SK-N-SH (cell line): ENCODE measurements around the gene PSMD1. TPM values are rescaled to one million over a fixed set of nuclear protein-coding genes. Genes with fewer than 3 reads are reported as not detected.

Experiments
- CTCF ChIA-PET: fragments of 300-600, 350-600 bp; formaldehyde crosslinking; extraction: SDS; loops from one replicate; lab custom pipeline; 2021; lab: Yijun Ruan, JAX
- POLR2A ChIA-PET: fragments of 350-600 bp; sonication (Branson Sonifier 250); formaldehyde crosslinking; extraction: SDS; loops from one replicate; lab custom pipeline; 2020; ENCODE audit warnings: antibody characterized with exemption, inconsistent platforms; lab: Yijun Ruan, JAX
- DNase-seq: peaks from one replicate; pipeline ENCODE4 v3.0.0; 2012
- H2AFZ ChIP-seq: fragments of 200-600 bp; sonication (generic); 2 replicates; pipeline ENCODE4 v1.8.1; 2016; ENCODE audit warnings: antibody characterized with exemption, mild to moderate bottlenecking, low read depth
- H3F3A ChIP-seq: fragments of 200-600 bp; sonication (generic); replicated peaks from 2 replicates; pipeline ENCODE3; 2016; ENCODE audit warnings: antibody characterized with exemption, mild to moderate bottlenecking; ENCODE audit not compliant: insufficient read depth
- H3K27ac ChIP-seq, 2 experiments: fragments of 200-500 bp in 1 of 2; fragments of 200-600 bp in 1 of 2; sonication (Bioruptor generic) in 1 of 2; sonication (generic), shearing (Covaris generic) in 1 of 2; 2 replicates each; pipeline versions ENCODE4 v1.5.1 to v1.6.1; 2014 to 2016; ENCODE audit warnings: low read depth in 2 of 2, inconsistent platforms in 1 of 2, low read length in 1 of 2, mild to moderate bottlenecking in 1 of 2, mixed read lengths in 1 of 2
- H3K27me3 ChIP-seq: fragments of 200-600 bp; sonication (generic), shearing (Covaris generic); 2 replicates; pipeline ENCODE4 v1.6.1; 2016; ENCODE audit warnings: mixed run types; ENCODE audit not compliant: insufficient read depth
- H3K36me3 ChIP-seq, 2 experiments: fragments of 200-500 bp in 1 of 2; fragments of 200-600 bp in 1 of 2; sonication (Bioruptor generic) in 1 of 2; sonication (generic) in 1 of 2; replicated peaks in 1 of 2; 2 replicates each; pipeline versions ENCODE3 to v1.5.1; 2014 to 2016; ENCODE audit warnings: low read length in 1 of 2, mild to moderate bottlenecking in 1 of 2; ENCODE audit not compliant: insufficient read depth in 2 of 2, control insufficient read depth in 1 of 2
- H3K4me1 ChIP-seq, 2 experiments: fragments of 200-500 bp in 1 of 2; fragments of 200-600 bp in 1 of 2; sonication (Bioruptor generic) in 1 of 2; sonication (generic), shearing (Covaris generic) in 1 of 2; 2 replicates each; pipeline versions ENCODE4 v1.5.1 to v1.6.1; 2014 to 2016; ENCODE audit warnings: low read depth in 1 of 2, low read length in 1 of 2, mixed run types in 1 of 2; ENCODE audit not compliant: insufficient read depth in 2 of 2, control insufficient read depth in 1 of 2
- H3K4me2 ChIP-seq: fragments of 200-600 bp; sonication (generic), shearing (Covaris generic); 2 replicates; pipeline ENCODE4 v1.6.1; 2017; ENCODE audit warnings: mixed run types
- H3K4me3 ChIP-seq, 2 experiments: fragments of 200-500 bp in 1 of 2; fragments of 200-600 bp in 1 of 2; sonication (Bioruptor generic) in 1 of 2; sonication (generic), shearing (Covaris generic) in 1 of 2; 2 replicates each; pipeline versions ENCODE4 v1.5.1 to v1.8.1; 2014 to 2016; ENCODE audit warnings: low read depth in 2 of 2, inconsistent platforms in 1 of 2, low read length in 1 of 2, mild to moderate bottlenecking in 1 of 2, mixed read lengths in 1 of 2, moderate library complexity in 1 of 2
- H3K79me2 ChIP-seq: fragments of 200-600 bp; sonication (generic); 2 replicates; pipeline ENCODE4 v1.8.1; 2017; ENCODE audit warnings: mild to moderate bottlenecking; ENCODE audit not compliant: insufficient read depth
- H3K9ac ChIP-seq: fragments of 200-600 bp; sonication (generic); 2 replicates; pipeline ENCODE4 v1.6.1; 2017; ENCODE audit warnings: mixed run types
- H3K9me2 ChIP-seq: fragments of 200-600 bp; sonication (generic); 2 replicates; pipeline ENCODE4 v1.6.1; 2017; ENCODE audit warnings: mixed run types
- H3K9me3 ChIP-seq: fragments of 200-600 bp; sonication (generic); 2 replicates; pipeline ENCODE4 v1.6.1; 2017; ENCODE audit warnings: mixed run types, mild to moderate bottlenecking, moderate library complexity
- H4K20me1 ChIP-seq: fragments of 200-600 bp; sonication (generic); 2 replicates; pipeline ENCODE4 v1.6.1; 2017; ENCODE audit warnings: mild to moderate bottlenecking, mixed run types; ENCODE audit not compliant: insufficient read depth
- FOSL2 ChIP-seq: IDR thresholded peaks from 2 replicates; pipeline ENCODE4 v1.4.0; 2012; ENCODE audit warnings: low read depth, mild to moderate bottlenecking, moderate library complexity, borderline replicate concordance
- JUND ChIP-seq: IDR thresholded peaks from 2 replicates; pipeline ENCODE4 v1.4.0; 2012
- MXI1 ChIP-seq: IDR thresholded peaks from 2 replicates; pipeline ENCODE4 v1.6.1; 2012; ENCODE audit warnings: mild to moderate bottlenecking, low read depth, low read length, improper control_type of control experiment
- PBX3 ChIP-seq: IDR thresholded peaks from 2 replicates; pipeline ENCODE4; 2012
- POLR2AphosphoS5 ChIP-seq: IDR thresholded peaks from 2 replicates; pipeline ENCODE4 v1.6.1; 2012; ENCODE audit warnings: low read depth, low read length
- REST ChIP-seq: IDR thresholded peaks from 2 replicates; pipeline ENCODE4 v1.6.1; 2012; ENCODE audit warnings: mild to moderate bottlenecking, low read depth, low read length, moderate library complexity
- TCF12 ChIP-seq: IDR thresholded peaks from 2 replicates; pipeline ENCODE4 v1.4.0; 2012
- USF1 ChIP-seq: IDR thresholded peaks from 2 replicates; pipeline ENCODE4 v1.4.0; 2012; ENCODE audit warnings: low read depth, borderline replicate concordance
- WGBS: methylation state at CpG from one replicate; pipeline ENCODE4 v1.1.6; 2017; ENCODE audit warnings: low lambda C conversion rate; 5-methylcytosine and 5-hydroxymethylcytosine counted together
- polyA plus RNA-seq, 3 experiments: library from polyadenylated mRNA; depleted of rRNA; stranded (reverse); fragments of >200 nt; gene quantifications; 2 replicates each; pipeline ENCODE4 v1.2.3, GENCODE V29; 2012

PSMD1 gene
- polyA plus RNA-seq, 1 of the 3 experiments (the other 2 are of a cell fraction) = 92.3 TPM

GRCh38 chr2:231068525-231069222, 12.0 kb downstream of the PSMD1 start:
- CTCF ChIA-PET = interaction anchor here (0.7 kb wide), 1 partner anchor 12 kb away, joined by 3 read pairs; the partner anchor contains the start of gene PSMD1
- POLR2A ChIA-PET = no interaction called here
- peak overlapping the region in 1 of 2 experiments; percentile 31; a peak in 2 of 4 replicates for H3K27ac ChIP-seq

More at GRCh38 chr2:231068525-231069222, 12.0 kb downstream of the PSMD1 start:
- DNase-seq = no peak
- no peak overlapping the region for H3K4me3 ChIP-seq
- peaks cover 63% of the 10 kb centered on the region for H3K79me2 ChIP-seq
- peaks cover 74 to 89% of the 10 kb centered on the region in 2 experiments for H3K36me3 ChIP-seq
- H3K9me2 ChIP-seq = no peaks in the 10 kb centered on the region
- no peak overlapping the region for H3K4me2 ChIP-seq
- peaks cover 0 to 14% of the 10 kb centered on the region in 2 experiments; a peak in 1 of 4 replicates for H3K4me1 ChIP-seq
- no peaks in the 10 kb centered on the region for H3K27me3 ChIP-seq
- H3F3A ChIP-seq = peaks cover 14% of the 10 kb centered on the region
- no peaks in the 10 kb centered on the region for H3K9me3 ChIP-seq
- H2AFZ ChIP-seq = no peak overlapping the region
- TF ChIP-seq POLR2AphosphoS5 (no peak), TCF12 (peak; percentile 30; the same call in 1 of the 2 replicates), FOSL2 (peak; percentile 57; the same call in 1 of the 2 replicates), REST (no peak), JUND (peak; percentile 45), PBX3 (0 out of 2 replicates have a peak, but pooled peaks have one; percentile 24), MXI1 (no peak), USF1 (no peak)
- H4K20me1 ChIP-seq = 0 out of 2 replicates have a peak, but pooled peaks cover 18% of the 10 kb centered on the region
- H3K9ac ChIP-seq = no peak overlapping the region
- 46% methylated on average over 5 of the region's 5 CpGs for WGBS
